GM18861 (cell line): ENCODE data around the gene GALNT18.

ENCODE experiments used
- ATAC-seq: cut with Tn5 transposase; IDR thresholded peaks from one replicate; pipeline ENCODE4 v1.9.1; 2021; ENCODE audit not compliant: unreplicated experiment

The GALNT18 gene

DNA sequence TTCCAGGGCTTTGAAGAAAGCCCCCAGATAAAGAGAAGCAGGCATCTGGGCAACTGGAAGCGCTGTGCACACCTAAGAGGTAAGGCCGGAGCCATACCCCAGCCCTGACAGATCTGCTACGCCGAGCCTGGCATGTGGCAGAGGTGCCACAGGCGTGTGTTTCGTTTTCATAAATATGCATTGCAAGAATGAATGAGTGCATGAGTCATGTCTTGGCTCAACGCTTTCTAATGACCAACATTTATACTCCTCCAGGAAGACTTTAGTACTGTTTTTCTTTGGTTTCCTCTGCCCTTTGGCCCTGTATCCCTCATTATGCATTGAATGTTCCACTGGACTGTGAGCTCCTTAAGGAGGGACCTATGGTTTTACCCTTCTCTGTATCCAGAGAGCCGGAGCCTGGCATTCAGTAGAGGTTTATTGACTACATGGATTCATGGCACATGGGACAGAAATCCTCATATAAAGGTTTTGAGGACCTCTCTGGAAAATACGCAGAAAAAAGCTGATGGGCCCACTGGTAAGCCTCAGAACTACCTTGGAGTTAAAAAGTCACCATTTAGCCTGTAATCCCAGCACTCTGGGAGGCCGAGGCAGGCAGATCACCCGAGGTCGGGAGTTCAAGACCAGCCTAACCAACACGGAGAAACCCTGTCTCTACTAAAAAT is 229.9 kb downstream of the GALNT18 start:
- ATAC-seq: no peak

DNA sequence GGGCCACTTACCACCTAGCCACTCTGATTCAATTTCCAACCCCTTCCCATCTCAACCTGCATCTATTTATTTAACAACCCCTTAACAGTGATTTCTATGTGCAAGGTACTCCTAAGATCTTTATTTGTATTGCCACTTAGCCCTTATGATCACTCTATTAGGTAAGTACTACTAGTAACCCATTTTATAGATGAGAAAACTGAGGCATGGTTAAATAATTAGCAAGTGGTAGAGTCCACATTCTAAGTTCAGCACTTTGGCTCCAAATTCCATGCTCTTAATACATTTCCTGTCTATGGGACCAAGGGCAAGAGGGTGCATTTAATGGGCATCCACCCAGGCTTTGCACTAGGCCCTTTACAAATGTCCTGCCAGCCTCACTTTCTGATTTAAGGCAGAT is 230.6 kb downstream of the GALNT18 start:
- no peak for ATAC-seq

DNA sequence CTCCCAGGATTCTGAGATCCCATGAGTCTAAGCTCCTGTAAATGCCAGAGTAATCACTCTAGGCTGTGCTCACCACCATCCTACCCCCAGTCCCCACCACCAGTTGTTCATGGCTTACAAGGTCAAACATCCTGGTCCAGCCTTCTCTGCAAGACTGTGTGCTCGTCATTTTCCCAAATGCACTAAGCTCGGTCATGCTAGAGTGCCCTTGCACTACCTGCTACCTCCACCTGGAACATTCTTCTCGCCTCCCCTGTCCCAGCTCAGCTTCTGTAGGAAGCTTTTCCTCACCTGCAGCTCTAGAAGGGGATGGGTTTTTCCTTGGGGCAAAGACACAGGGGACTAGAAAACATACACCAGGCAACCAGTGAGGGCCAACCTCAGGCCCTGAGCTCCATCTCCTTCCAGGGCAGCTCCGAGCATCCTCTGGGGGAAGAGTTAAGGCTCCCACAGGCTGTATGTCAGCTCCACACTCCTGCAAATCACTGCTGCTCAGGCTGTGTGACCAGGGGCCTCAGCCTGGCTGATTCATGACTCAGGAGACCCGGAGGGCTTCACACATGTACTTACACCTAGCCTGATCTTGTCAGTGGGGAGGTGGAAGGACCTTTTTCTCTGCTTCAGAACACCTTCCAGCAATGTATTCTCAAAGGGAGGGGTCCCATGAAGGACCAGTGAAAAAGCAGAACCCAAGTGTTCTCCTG is 231.6 kb downstream of the GALNT18 start:
- ATAC-seq: no peak

DNA sequence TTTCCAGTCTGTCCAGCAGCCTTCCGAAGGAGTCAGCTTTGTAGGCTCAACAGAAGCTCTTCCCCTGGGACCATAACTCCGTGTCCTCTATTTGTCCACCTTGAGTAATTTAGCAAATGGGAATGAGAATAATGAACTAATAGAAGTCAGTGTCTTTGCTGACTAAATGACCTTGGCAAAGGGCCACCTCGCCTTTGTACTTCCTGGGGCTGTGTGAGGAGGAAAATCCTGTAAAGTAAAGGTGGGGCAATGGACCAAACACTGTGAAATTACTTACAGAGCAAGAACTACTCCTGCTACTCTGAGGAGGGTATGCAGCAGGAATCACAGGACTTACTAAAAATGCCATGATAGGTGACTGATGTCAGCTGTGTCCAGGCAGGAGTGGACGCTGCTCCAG is 232.6 kb downstream of the GALNT18 start:
- ATAC-seq: no peak

DNA sequence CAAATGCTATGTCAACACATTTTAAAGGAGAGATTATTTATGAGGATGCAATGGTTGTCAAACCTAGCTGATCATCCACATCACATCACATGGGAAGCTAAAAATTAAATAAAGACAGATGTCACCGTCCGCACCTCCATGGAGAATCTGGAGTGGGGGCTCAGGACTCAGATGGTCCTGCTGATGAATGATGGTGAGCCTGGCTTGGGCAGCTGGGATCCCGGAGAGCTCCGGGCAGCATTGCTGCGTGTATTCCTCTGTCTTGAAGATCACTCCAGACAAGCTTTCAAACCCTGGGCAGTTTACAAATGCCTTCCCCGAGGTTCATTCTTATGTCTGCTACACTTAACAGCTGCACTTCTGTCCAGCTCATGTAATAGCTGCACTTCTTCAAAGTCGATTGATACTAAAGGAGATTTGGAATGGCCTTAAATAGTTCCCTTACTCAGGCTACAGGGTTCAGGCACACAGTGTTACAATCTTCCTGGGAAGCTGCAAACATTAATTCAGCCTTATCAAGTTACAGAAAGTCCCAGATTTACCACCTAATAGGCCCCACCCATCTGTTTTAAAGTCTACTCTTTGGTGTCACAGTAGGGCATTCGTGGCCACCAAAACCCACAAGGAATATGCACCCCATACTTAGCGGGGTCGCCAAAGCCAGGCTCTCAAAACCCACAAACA is 234.0 kb downstream of the GALNT18 start:
- ATAC-seq: no peak

DNA sequence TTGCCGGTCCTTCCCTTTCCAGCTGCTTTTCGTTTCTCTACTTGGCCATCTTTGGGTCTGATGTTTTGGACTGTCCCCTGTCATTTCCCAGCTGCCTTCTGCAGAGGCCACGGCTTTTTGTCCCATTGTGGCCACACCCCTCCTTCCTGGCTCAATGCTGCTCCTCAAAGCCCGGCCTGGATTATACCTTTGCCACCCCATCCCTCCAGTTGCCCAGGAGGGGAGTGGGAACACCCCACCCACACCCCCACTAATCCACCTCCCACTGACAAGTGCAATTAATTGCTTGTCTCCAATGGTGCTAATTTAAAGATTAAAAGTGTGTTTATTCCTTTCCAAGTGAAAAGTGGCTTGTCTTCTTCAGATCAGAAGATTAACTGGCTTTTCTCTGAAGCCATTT is 234.6 kb downstream of the GALNT18 start:
- ATAC-seq: no peak

DNA sequence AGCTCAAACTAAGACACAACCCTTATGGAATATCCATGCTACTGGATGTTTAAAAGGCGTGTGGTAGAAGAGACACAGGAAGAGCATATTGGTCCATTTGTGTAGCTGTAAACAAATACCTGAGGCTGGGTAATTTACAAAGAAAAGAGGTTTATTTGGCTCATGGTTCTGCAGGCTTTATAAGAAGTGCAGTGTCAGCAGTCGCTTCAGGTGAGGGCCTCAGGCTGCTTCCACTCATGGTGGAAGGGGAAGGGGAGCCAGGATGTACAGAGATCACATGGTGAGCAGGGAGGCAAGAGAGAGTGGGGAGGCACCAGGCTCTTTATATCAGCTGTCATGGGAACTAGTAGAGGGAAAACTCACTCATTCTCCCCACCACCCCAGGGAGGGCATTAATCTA is 237.0 kb downstream of the GALNT18 start:
- no peak for ATAC-seq

DNA sequence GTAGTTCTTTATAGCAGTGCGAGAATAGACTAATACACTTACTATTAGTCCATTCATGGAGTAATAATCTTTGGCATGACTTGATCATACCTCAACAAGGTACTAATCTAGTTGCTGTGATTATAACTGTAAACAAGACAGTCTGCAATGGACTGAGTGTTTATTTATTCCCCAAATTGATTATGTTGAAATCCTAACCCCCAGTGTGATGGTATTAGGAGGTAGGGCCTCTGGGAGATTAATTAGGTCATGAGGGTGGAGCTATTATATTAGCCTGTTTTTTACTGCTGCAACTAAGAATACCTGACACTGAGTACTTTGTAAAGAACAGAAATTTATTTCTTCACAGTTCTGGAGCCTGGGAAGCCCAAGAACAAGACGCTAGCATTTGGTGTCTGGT is 237.8 kb downstream of the GALNT18 start:
- ATAC-seq: no peak

DNA sequence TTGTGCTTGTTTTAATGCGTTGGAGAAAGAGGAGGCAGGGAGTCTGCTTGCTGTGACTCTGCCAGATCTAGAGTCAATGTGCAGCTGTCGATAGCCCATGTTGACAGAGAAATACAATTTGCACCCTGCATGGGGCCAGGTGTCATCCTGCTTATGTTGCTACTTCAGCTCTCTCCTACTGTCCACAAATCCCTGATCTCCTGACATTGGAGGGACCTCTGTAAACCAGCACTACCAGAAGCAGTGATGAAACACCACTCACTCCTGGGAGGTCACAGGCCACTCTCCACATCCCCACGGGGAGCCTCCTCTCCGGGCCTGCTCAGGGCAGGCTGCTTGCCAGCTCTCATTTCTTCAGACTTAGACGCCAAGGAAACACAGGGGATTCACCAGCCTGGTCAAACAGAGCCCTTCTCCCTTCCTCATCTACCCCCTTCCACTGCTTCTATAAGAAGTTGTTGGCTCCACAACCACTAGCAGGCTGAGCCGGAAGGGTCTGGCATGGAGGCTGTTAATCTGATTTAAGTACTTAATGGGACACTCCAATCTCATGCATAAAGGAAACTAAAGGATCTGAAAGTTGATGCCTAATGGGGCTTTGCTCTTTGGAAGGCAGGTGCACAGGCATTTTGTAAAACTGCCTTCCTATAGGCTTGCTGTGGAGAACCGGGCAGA is 238.8 kb downstream of the GALNT18 start:
- no peak for ATAC-seq

DNA sequence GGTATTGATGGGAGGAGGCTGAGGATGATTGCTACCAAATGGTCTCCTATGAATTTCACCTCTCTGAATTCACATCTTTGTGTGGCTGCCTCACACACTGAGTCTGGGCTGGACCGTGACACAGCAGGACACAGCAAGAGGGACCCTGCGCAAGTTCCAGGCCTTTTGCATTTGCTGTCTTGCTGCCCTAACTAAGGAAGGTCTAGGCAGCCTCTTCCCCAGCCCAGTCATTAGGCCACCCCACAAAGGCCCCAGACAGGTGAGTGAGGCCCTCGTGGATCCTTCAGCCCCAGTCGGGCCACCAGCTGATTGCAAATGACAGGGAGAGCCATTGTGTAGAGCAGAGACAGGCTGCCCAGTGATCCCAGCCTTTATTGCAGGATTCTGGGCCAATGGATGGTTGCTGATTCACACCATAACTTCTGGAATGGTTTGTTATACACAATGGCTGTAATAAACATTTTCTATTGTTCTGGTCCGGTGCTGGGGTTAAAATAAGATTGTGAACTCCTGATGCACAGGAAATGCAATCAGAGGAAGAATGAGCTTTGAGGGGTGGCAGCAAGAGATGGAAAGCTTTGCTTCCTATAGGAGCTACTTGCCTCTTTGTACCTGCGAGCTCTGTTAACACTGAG is 240.2 kb downstream of the GALNT18 start:
- no peak for ATAC-seq

DNA sequence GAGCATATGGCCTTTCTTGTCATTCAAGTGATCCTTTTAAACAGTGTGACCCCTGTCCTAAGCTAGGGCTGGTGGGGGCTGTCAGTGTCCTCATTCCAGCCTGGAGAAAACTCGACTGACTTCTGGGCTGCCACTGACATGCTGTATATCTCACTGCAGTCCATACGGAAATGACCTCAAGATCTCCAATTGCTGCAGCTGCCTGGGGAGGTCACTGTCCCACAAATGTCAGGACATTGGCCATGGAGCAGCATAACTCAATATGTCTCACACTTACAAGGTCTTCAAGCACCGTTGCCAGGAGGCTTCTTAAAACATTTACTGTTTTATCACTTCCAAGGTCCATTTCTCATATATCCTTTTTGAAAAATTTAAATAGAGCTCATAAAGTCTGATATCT is 240.9 kb downstream of the GALNT18 start:
- no peak for ATAC-seq

DNA sequence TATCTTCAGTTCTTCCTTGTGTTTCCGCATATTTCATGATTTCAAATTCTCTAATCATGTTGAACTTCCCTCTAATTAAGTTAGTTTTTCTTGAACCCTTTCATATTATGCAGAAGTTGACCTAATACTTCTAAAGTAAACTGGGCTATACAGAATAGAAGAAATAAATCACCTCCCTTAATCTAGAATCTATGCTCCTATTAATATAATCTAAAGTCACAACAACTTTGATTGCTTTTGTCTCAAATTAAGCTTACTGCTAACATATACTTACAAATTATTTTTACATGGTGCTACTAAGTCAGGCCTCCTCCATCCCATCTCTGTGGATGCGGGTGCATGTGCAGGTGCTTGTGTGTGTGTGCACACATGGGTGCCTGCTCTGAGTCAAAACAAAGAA is 241.5 kb downstream of the GALNT18 start:
- no peak for ATAC-seq

DNA sequence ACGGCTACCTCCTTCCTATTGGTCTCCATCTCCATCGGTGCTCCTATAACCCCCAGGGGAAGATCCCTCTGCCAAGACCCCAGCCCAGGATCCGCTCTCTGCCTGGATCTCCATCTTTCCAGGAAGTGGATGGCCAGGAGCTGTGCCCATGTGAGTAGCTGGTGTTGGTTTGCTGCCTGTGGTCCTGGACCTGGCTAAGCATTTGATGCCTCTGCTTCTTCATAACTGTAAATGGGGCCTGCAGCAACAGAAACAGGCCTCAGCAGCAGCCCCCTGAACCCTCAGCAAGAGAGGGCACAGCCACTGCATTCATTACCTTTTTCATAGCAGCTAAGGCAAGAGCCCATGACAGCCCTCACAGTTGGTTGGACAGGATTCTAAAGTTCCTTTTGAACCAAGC is 242.1 kb downstream of the GALNT18 start:
- ATAC-seq: no peak

DNA sequence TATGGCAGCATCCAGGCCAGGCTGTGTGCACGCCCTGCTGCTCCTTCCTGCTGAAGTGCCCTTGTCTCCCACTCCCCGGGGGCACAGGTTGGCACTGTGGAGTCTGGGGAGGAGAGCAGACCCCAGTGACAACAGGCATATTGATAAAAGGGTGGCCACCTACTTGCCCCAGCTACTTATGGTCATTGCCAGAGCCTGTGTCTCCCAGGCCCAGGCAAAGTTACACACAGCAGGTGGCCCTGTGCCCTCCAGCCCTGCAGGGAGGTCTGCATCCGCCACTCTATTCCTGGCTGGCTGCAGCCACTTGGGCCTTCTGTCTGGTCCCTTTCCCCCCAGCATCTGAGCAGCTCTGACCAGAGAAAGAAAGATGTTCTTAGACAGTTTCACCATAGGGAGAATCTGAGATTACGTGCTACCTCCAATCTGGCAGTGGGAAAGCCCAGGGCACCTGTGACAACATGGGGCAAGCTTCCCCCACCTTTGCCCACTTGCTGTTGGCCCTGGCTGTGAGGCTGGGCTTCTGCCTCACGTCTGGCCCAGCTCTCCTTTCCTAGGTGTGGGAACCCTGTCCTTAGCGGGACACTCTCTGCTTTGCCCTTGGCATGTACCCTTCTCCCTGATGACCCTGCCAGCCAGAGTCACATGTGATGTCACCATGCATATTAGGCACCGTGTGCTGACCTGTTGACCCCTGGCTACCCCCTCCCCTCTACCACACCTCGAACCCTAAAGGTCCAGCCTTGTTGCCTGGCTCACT is 243.4 kb downstream of the GALNT18 start:
- ATAC-seq: no peak

DNA sequence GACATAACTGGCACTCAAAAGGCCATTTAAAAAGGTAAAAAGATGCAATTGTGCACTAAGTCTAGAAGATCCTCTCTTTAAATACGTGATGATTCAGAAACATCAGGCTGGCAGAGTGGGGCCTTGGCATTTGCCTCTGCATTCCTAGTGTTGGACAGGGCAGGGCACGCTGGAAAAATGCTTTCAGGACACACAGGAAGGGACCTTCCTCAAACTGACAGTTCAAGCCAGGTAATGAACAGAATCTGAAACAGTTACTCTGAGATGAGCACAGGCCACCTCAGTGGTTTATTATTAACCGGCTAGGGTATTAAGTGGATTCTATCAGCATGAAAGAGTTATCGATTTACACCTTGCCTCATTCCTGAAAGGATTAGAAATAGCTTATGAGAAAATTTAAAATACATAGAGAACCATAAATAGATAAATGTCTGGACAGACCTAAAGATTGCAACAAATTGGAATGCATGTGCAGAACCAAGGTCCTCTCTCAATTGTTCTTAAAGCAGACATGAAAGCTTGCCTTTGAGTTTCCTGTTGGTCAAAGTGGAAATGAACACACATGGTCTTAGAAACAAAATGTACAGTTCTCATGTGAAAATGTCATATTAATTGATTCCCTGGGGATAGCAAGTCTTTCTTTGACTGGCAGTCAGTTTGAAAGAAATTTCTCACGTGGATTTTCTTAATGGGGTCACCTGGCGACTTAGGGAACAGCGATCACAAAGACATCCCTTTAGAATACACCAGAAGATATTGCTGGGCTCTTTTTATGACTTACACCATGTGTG is 247.3 kb downstream of the GALNT18 start:
- peak; percentile 80 for ATAC-seq

DNA sequence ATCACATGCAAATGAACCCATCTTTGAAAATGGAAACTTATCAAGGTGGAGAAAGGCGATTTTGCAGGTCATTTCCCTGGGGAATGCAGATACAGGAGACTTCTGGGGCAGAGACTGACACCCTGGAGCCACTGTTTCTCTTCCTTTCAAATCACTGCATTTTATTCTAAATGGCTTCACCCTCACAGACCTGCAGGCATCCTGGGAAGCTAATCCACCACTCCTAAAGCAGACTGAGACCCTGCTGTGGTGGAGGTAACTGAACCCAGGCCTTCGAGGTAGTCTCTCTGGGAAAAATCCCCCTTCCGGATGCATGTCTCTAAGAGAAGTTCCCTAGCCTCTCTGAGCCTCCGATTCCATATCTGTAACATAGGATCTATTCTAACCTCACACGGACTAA is 247.9 kb downstream of the GALNT18 start:
- no peak for ATAC-seq

DNA sequence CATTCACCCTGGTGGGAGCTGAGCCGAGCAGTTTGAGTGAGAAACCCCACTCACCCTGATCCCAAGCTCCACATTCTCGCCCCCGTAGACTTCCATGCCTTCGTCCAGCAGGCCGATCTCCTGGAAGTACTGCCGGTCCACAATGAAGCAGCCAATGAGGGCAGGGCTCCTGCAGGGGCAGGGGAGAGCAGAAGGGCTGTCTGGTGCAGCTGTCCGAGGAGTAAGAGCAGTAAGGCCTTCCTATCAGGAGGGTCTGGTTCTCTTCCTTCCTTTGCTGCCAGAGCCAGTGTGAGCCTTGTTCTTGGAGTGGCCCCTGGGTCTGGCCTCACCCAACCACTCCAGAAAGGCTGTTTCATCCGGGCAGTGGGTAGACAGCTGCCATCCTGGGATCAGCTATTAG is 249.3 kb downstream of the GALNT18 start:
- no peak for ATAC-seq

DNA sequence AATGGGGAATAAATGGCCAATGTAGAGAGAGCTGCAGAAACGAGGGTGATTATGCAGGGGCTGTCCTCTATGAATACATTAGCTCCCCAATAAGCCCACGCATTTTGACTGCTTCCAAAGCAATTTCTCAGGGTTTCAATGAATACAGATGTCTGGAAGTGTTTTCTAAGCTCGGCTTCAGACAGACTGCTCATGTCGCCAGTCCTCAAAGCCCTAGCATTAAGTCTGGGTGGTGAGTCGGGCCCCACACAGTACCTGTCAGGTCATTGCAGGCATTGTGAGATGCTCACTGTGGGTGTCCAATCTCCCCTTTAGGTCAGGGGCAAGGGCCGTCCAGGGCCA is 250.9 kb downstream of the GALNT18 start:
- no peak for ATAC-seq

DNA sequence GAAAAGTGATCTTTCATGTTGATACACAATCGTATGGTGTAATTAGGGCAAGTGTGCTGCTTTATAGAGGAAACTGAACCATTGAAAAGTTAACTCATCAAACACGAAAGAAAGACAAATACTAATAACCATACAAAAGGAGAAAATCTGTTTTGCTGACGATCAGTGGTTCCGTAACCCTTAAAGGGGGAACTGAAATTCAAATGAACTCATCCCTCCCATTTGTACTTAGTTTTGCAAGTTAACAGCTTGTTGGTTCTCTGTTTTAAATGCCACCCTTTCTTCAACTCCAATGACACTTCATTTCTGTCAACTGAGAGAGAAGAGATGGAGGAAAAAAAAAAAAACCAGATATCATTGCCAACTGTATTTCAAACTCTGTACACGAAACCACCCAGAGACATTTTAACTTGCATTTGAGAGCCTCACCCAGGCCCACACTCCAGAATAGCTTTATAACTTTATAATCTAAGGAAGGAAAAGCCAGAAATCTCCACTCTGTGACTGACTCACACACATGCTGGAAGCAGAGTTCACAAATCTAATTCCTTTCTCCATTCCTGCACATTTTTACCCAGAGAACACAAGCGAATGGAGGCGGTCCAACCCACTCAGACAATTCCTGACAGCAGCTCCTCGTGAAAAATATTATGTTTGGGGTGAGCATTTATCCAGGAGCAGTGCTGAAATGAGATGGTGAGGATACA is 251.4 kb downstream of the GALNT18 start:
- no peak for ATAC-seq
